Right cardiac atrium (tissue), 5 donors: ENCODE results near the gene TRAF7. TPM values are rescaled to one million over a fixed set of nuclear protein-coding genes. Genes with fewer than 3 reads are reported as not detected.

ENCODE experiments used
- ATAC-seq, 2 donors: fragments of 200-7000 bp; cut with Tn5 transposase; one replicate each; pipeline versions ENCODE4 v1.8.0 to v1.9.1; 2020; ENCODE audit warnings: moderate library complexity in 2 of 2, mild to moderate bottlenecking in 1 of 2
- DNase-seq, 3 donors: peaks; one replicate each; pipeline ENCODE4 v3.0.0-alpha.2; 2020
- H3K27ac ChIP-seq: one replicate; pipeline ENCODE4 v1.5.1; 2013; ENCODE audit warnings: mild to moderate bottlenecking, low read length, control low read depth, moderate library complexity
- H3K27me3 ChIP-seq: one replicate; pipeline ENCODE4 v1.6.1; 2013; ENCODE audit not compliant: control insufficient read depth, insufficient read depth
- H3K4me1 ChIP-seq: one replicate; pipeline ENCODE4 v1.6.1; 2013; ENCODE audit warnings: low read length; ENCODE audit not compliant: control insufficient read depth, insufficient read depth
- H3K4me3 ChIP-seq: one replicate; pipeline ENCODE4 v1.5.1; 2013; ENCODE audit warnings: low read length, control low read depth
- H3K9me3 ChIP-seq: one replicate; pipeline ENCODE4 v1.6.1; 2013; ENCODE audit warnings: low read length; ENCODE audit not compliant: control insufficient read depth
- WGBS: extraction: QIAGEN DNeasy Blood & Tissue Kit; methylation state at CpG from one replicate; pipeline ENCODE4 v1.1.7; 2013; 5-methylcytosine and 5-hydroxymethylcytosine counted together
- intact Hi-C, 4 donors: fragments of 100-400 bp; cut with DNase I; formaldehyde crosslinking; loops; one replicate each; pipeline versions ENCODE4 v1.11.0 to v1.14.0; 2022 to 2023
- polyA plus RNA-seq: library from polyadenylated mRNA; stranded (reverse); fragments of 200-250 nt; gene quantifications from one replicate; pipeline ENCODE4 v1.2.3, GENCODE V29; 2013
- total RNA-seq, 4 donors: library from RNA; stranded (reverse); fragmentation: NEBNext Ultra II Directional; extraction: Animal tissue kit (Norgen Biotek cat#: 25700); gene quantifications; one replicate each; pipeline ENCODE4 v1.2.1, GENCODE V29; 2021
- donor health status: healthy with polysubstance abuse.
- donor health status: DM: no; HTN: yes; CAD: no.
- donor health status: DM: no; HTN: no; CAD: no.
- donor health status: DM: no; HTN: yes; CAD: no; lungs with severe emphysema.
- donor health status: DM: yes; HTN: yes; CAD: no.

TRAF7 gene
- total and polyA plus RNA-seq, 5 donors, result 17.7 to 39.2 (median 31.1) TPM

DNA sequence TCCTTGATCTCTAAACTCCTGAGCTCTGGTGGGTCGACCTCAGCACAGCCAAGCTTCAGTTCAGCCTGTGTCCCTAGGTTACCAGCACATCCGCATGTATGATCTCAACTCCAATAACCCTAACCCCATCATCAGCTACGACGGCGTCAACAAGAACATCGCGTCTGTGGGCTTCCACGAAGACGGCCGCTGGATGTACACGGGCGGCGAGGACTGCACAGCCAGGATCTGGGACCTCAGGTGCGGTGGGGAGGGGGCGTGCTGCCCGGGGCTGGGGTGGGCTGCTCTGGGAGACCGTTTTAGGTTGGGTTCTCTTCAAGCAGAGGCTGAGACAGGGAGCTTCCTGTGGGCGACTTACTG lies 50.8 kb downstream of the TRAF7 start:
- no peak overlapping the region for H3K4me3 ChIP-seq

DNA sequence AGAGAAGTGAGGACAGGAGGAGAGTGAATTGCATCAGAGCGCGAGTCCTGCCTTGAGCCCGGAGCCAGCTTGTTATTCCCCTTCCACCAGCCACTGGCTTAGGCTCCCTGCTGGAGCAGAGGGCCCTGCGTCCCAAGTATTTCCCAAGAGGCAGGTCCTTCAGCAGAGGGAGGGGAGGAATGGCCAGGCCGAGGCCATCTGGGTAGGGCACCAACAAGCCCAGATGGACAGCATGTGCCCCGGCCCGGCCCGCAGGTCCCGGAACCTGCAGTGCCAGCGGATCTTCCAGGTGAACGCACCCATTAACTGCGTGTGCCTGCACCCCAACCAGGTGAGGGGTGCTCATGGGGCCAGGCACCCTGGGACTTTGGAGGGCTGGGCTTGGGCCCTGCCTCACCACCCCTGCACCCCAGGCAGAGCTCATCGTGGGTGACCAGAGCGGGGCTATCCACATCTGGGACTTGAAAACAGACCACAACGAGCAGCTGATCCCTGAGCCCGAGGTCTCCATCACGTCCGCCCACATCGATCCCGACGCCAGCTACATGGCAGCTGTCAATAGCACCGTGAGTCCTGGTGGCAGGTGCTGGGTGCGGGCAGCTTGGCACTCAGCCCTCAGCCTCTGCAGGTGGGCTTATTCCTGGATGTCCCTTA lies 51.3 kb downstream of the TRAF7 start:
- WGBS, result 91% methylated on average over 23 of the region's 23 CpGs
- H3K27me3 ChIP-seq, result no peaks in the 10 kb centered on the region
- intact Hi-C loops, result loop anchor here in 1 of 4 donors (10.0 kb wide), 1 partner anchor 52 kb away; the partner anchor contains the start of gene TRAF7
- ATAC-seq, result no peak
- H3K27ac ChIP-seq, result no peak overlapping the region
- peaks cover 11% of the 10 kb centered on the region for H3K4me1 ChIP-seq
- peak in 2 of 3 donors; percentile 64 to 67 for DNase-seq
- H3K9me3 ChIP-seq, result no peaks in the 10 kb centered on the region
- H3K4me3 ChIP-seq, result no peak overlapping the region

More for the DNA sequence above, 50.8 kb downstream of the TRAF7 start:
- H3K27ac ChIP-seq, result no peak overlapping the region
- H3K4me1 ChIP-seq, result peaks cover 7% of the 10 kb centered on the region
- no peaks in the 10 kb centered on the region for H3K27me3 ChIP-seq
- H3K9me3 ChIP-seq, result no peaks in the 10 kb centered on the region
- intact Hi-C loops, result loop anchor here in 1 of 4 donors (10.0 kb wide), 1 partner anchor 52 kb away; the partner anchor contains the start of gene TRAF7
- peak in 1 of 3 donors; percentile 65 for DNase-seq
- no peak for ATAC-seq
- WGBS, result 81% methylated on average over 18 of the region's 18 CpGs

GRCh38 chr16:2207872-2208271 lies 52.3 kb downstream of the TRAF7 start:
- intact Hi-C loops, result loop anchor here in 1 of 4 donors (10.0 kb wide), 1 partner anchor 53 kb away; the partner anchor contains the start of gene TRAF7
- ATAC-seq, result no peak
- peaks cover 14% of the 10 kb centered on the region for H3K4me1 ChIP-seq

GRCh38 chr16:2208308-2208707 lies 52.7 kb downstream of the TRAF7 start:
- Histone ChIP-seq H3K4me3 (no peak overlapping the region), H3K4me1 (peaks cover 17% of the 10 kb centered on the region), H3K27ac (no peak overlapping the region), H3K9me3 (no peaks in the 10 kb centered on the region), H3K27me3 (no peaks in the 10 kb centered on the region)
- 71% methylated on average over 23 of the region's 23 CpGs for WGBS
- intact Hi-C loops, result loop anchor here in 1 of 4 donors (10.0 kb wide), 1 partner anchor 54 kb away; the partner anchor contains the start of gene TRAF7
- peak in 1 of 3 donors; percentile 63 for DNase-seq
- ATAC-seq, result no peak

More at GRCh38 chr16:2207872-2208271, 52.3 kb downstream of the TRAF7 start:
- DNase-seq, result peak in 1 of 3 donors; percentile 41
- no peaks in the 10 kb centered on the region for H3K27me3 ChIP-seq
- 87% methylated on average over 9 of the region's 9 CpGs for WGBS
- H3K9me3 ChIP-seq, result no peaks in the 10 kb centered on the region
- H3K27ac ChIP-seq, result no peak overlapping the region
- H3K4me3 ChIP-seq, result no peak overlapping the region

DNA sequence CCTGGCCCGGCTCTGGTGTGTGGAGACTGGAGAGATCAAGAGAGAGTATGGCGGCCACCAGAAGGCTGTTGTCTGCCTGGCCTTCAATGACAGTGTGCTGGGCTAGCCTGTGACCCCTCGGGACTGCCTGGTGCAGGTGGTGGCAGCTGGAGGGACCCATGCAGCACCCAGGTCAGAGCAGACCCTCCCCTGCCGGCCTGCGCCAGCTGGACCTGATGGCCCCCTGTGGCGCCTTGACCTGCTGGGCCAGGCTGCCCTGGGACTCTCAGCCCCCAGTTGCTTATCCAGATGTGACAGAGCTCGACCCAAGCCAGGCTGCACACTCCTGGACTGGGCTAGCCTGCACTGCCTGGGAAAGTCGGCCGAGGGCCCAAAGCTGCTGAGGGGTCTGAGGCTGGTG lies 53.2 kb downstream of the TRAF7 start:
- no peaks in the 10 kb centered on the region for H3K27me3 ChIP-seq
- peaks cover 18% of the 10 kb centered on the region for H3K4me1 ChIP-seq
- intact Hi-C loops, result loop anchor here in 1 of 4 donors (10.0 kb wide), 1 partner anchor 54 kb away; the partner anchor contains the start of gene TRAF7
- no peak overlapping the region for H3K27ac ChIP-seq
- no peak for ATAC-seq
- 93% methylated on average over 9 of the region's 9 CpGs for WGBS
- no peaks in the 10 kb centered on the region for H3K9me3 ChIP-seq
- H3K4me3 ChIP-seq, result no peak overlapping the region
- peak in 1 of 3 donors; percentile 58 for DNase-seq

DNA sequence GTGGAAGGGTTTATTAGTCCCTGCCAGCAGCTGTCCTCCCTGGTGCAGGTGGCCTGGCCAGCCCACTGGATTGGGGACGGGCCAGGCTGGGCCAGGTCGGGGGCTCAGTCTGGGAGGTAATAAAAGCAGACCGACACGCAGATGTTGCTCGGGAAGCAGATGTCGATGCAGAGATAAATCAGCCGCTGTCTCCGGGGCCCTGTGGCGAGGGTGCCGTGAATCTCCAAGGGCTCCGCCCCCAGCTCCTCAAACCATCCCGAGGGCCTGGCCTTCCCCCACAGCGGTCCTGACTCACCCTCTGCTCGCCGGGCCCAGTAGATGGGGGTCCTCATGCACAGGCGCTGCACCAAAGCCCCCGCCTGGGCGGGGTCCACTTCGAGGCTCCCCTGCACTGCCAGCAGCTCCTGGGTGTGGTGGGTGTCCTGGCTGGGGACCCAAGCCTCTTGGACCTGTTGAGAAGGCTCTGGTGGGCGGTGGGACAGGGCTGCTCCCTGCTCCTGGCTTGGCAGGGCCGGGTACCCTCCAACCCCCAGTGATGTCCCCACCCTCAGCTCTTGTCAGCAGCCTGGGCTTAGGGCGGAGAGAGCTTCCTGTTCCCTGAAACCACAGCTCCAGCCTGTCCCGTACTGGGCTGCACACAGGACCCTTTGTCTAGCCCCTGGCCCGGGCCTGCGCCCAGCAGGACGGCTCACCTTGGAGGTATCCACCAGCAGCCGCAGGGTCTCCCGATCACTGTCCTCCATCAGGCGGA lies 53.9 kb downstream of the TRAF7 start:
- DNase-seq, result peak in 1 of 3 donors; percentile 56
- WGBS, result 87% methylated on average over 29 of the region's 29 CpGs
- Histone ChIP-seq H3K4me3 (no peak overlapping the region), H3K27ac (no peak overlapping the region), H3K4me1 (peaks cover 19% of the 10 kb centered on the region), H3K27me3 (no peaks in the 10 kb centered on the region), H3K9me3 (no peaks in the 10 kb centered on the region)
- intact Hi-C loops, result loop anchor here in 1 of 4 donors (10.0 kb wide), 1 partner anchor 55 kb away; the partner anchor contains the start of gene TRAF7
- ATAC-seq, result no peak

GRCh38 chr16:2210009-2210332 lies 54.4 kb downstream of the TRAF7 start:
- ATAC-seq, result no peak
- Histone ChIP-seq H3K9me3 (no peaks in the 10 kb centered on the region), H3K27me3 (no peaks in the 10 kb centered on the region), H3K4me3 (no peak overlapping the region), H3K27ac (no peak overlapping the region), H3K4me1 (peaks cover 15% of the 10 kb centered on the region)
- WGBS, result 90% methylated on average over 17 of the region's 17 CpGs
- peak in 1 of 3 donors; percentile 57 for DNase-seq
- intact Hi-C loops, result no loop called here

- Histone ChIP-seq H3K27ac (no peak within 1 kb of the TSS), H3K9me3 (no peaks in the 10 kb centered on the region), H3K27me3 (no peaks in the 10 kb centered on the region), H3K4me3 (no peak within 1 kb of the TSS), H3K4me1 (peaks cover 15% of the 10 kb centered on the region)
- DNase-seq (peak in 1 of 3 donors; percentile 63), ATAC-seq (no peak)
- WGBS, result 68% methylated on average over 24 of the region's 24 CpGs
- intact Hi-C loops, result no loop called here
Observed at GRCh38 chr16:2210386-2211365, 55.1 kb downstream of the TRAF7 start, which contains the start of gene BRICD5. Gene BRICD5 (minus strand): TSS chr16:2210863. CDS start chr16:2210833, 30 bp downstream.

GRCh38 chr16:2211923-2212347 lies 56.4 kb downstream of the TRAF7 start:
- H3K27ac ChIP-seq, result peak overlapping the region; percentile 43
- intact Hi-C loops, result no loop called here
- H3K4me3 ChIP-seq, result no peak overlapping the region

More at GRCh38 chr16:2211923-2212347, 56.4 kb downstream of the TRAF7 start:
- ATAC-seq, result no peak
- no peaks in the 10 kb centered on the region for H3K9me3 ChIP-seq
- peaks cover 12% of the 10 kb centered on the region for H3K4me1 ChIP-seq
- no peaks in the 10 kb centered on the region for H3K27me3 ChIP-seq
- WGBS, result 75% methylated on average over 11 of the region's 11 CpGs
- DNase-seq, result peak in 1 of 3 donors; percentile 61
